Loucy (cell line): ENCODE measurements around the gene FARP1.

Experiments
- EZH2phosphoT487 ChIP-seq: fragments of 200-600 bp; IDR thresholded peaks from 2 replicates; pipeline ENCODE4 v1.6.1; 2018; ENCODE audit warnings: antibody characterized with exemption, mild to moderate bottlenecking, moderate library complexity, borderline replicate concordance
- TF ChIP-seq, protein P1 (sequence below): fragments of 200-600 bp; sonication (generic); conservative IDR thresholded peaks from 2 replicates; pipeline ENCODE4 v1.5.1; 2014; ENCODE audit warnings: mild to moderate bottlenecking, antibody characterized with exemption, low read length

DNA sequence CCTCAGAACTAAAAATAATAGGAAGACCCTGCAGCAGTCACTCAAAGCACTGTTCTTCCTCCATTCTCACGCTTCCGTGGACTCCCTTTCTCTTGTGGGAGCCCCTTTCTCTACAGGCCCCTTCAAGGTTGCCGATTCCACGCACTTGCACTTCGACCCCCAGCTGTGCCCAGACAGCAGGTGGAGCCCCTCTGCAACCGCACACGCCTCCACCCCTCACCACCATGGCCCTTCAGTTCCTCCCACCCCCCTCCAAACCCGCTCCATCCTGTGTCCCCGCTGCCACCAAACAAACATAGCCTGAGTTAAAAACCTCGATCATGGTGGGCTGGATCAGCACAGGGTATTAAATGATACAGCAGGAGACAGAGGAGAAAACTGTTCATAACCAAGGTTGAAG, 331.4 kb downstream of the FARP1 start:
- TF ChIP-seq, protein P1, sequence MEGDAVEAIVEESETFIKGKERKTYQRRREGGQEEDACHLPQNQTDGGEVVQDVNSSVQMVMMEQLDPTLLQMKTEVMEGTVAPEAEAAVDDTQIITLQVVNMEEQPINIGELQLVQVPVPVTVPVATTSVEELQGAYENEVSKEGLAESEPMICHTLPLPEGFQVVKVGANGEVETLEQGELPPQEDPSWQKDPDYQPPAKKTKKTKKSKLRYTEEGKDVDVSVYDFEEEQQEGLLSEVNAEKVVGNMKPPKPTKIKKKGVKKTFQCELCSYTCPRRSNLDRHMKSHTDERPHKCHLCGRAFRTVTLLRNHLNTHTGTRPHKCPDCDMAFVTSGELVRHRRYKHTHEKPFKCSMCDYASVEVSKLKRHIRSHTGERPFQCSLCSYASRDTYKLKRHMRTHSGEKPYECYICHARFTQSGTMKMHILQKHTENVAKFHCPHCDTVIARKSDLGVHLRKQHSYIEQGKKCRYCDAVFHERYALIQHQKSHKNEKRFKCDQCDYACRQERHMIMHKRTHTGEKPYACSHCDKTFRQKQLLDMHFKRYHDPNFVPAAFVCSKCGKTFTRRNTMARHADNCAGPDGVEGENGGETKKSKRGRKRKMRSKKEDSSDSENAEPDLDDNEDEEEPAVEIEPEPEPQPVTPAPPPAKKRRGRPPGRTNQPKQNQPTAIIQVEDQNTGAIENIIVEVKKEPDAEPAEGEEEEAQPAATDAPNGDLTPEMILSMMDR = no peak
- no peak for TF ChIP-seq EZH2phosphoT487
